ENCODE results near the gene EHF. TPM values are rescaled to one million over a fixed set of nuclear protein-coding genes. Genes with fewer than 3 reads are reported as not detected.

EHF gene
- total RNA-seq, 1 donor from 2014 or later: not detected

DNA sequence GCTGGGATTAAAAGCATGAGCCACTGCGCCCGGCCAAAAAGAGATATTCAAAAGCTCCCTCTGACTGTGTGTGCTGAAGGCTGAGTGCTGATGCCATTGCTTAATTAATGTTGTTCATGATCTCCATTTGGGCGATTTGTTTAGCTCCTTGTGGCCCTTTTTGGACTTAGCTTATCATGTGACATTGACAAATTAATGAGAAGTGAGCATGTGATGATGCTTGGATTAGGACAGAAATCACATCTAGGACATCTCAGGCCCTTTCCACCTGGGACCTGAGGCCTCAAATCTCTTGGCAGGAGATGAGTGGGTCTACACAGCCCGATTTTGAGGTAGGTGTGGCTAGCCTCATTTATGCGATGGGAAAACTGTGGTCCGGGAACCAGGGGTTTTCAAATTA is 10.4 kb downstream of the EHF start:
- Mint-ChIP-seq H3K4me3 (ENCODE audit: unreplicated experiment) (no peak overlapping the region), H3K27ac (ENCODE audit: unreplicated experiment) (no peak overlapping the region), H3K36me3 (ENCODE audit: unreplicated experiment) (no peaks in the 10 kb centered on the region), H3K9me3 (ENCODE audit: unreplicated experiment) (no peaks in the 10 kb centered on the region), H3K4me1 (ENCODE audit: unreplicated experiment) (peaks cover 32% of the 10 kb centered on the region), H3K27me3 (ENCODE audit: unreplicated experiment) (peaks cover 8% of the 10 kb centered on the region)
- TF ChIP-seq, protein P1, sequence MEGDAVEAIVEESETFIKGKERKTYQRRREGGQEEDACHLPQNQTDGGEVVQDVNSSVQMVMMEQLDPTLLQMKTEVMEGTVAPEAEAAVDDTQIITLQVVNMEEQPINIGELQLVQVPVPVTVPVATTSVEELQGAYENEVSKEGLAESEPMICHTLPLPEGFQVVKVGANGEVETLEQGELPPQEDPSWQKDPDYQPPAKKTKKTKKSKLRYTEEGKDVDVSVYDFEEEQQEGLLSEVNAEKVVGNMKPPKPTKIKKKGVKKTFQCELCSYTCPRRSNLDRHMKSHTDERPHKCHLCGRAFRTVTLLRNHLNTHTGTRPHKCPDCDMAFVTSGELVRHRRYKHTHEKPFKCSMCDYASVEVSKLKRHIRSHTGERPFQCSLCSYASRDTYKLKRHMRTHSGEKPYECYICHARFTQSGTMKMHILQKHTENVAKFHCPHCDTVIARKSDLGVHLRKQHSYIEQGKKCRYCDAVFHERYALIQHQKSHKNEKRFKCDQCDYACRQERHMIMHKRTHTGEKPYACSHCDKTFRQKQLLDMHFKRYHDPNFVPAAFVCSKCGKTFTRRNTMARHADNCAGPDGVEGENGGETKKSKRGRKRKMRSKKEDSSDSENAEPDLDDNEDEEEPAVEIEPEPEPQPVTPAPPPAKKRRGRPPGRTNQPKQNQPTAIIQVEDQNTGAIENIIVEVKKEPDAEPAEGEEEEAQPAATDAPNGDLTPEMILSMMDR (IDR thresholded peaks at IDR 0.05): no peak
- no peak for DNase-seq (ENCODE audit: extremely low spot score, unreplicated experiment)

DNA sequence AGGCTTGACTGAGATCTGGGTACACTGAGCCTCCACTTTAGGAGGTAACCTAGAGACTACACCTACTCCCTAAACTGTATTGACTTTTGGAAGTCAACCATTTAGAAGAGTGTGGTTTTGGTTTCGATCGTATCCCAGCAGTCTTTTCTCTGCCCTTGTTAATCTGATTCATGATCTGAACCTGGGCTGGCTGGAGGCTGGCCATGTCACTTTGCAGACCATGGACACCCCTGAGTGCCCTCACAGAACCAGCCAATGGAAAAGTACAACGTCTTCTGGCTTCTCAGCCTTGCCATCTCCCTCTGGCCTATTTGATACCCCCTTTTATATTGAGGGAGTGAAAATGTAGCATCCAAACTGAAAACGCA is 10.8 kb downstream of the EHF start:
- no peak for DNase-seq (ENCODE audit: extremely low spot score, unreplicated experiment)
- H3K4me3 Mint-ChIP-seq (ENCODE audit: unreplicated experiment): no peak overlapping the region
- H3K36me3 Mint-ChIP-seq (ENCODE audit: unreplicated experiment): no peaks in the 10 kb centered on the region
- TF ChIP-seq, protein P1 (IDR thresholded peaks at IDR 0.05): no peak
- H3K9me3 Mint-ChIP-seq (ENCODE audit: unreplicated experiment): no peaks in the 10 kb centered on the region
- no peak overlapping the region for H3K27ac Mint-ChIP-seq (ENCODE audit: unreplicated experiment)
- H3K27me3 Mint-ChIP-seq (ENCODE audit: unreplicated experiment): peaks cover 3% of the 10 kb centered on the region
- peaks cover 32% of the 10 kb centered on the region for H3K4me1 Mint-ChIP-seq (ENCODE audit: unreplicated experiment)

DNA sequence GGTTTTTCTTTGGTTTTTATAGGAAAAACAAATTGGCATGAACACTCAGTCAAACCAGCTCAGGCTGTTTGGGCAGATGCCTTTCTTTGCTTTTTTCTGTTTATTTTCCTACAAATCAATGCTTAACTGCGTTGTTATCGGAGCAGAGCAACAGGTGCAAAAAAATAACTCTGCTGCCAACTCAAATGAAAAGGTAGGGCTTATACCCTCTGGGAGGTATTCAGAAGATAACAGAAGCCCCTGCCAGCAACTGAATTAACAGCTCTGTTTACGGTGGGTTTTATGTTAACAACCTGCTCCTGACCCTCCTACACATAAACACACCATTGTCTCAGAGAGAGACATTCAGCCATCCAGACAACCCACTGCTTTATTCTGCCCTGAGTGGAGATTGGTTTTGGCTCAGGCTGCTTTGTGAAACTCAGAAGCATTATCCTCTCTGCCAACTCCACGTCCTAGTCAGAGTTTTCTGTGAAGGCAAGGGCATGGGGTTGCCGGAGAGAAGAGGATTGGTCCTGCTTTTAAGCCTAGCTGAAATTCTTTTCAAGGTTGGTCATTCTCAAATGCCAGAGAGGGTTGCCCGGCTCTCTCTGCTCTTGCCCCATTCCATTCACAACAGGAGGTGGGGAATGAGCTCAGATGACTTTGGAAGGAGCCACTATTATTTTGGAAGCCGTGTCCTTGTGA is 11.4 kb downstream of the EHF start:
- no peak for DNase-seq (ENCODE audit: extremely low spot score, unreplicated experiment)
- Mint-ChIP-seq H3K4me1 (ENCODE audit: unreplicated experiment) (peaks cover 32% of the 10 kb centered on the region), H3K27me3 (ENCODE audit: unreplicated experiment) (no peaks in the 10 kb centered on the region), H3K4me3 (ENCODE audit: unreplicated experiment) (no peak overlapping the region), H3K9me3 (ENCODE audit: unreplicated experiment) (no peaks in the 10 kb centered on the region), H3K36me3 (ENCODE audit: unreplicated experiment) (no peaks in the 10 kb centered on the region), H3K27ac (ENCODE audit: unreplicated experiment) (no peak overlapping the region)
- TF ChIP-seq, protein P1 (IDR thresholded peaks at IDR 0.05): no peak

DNA sequence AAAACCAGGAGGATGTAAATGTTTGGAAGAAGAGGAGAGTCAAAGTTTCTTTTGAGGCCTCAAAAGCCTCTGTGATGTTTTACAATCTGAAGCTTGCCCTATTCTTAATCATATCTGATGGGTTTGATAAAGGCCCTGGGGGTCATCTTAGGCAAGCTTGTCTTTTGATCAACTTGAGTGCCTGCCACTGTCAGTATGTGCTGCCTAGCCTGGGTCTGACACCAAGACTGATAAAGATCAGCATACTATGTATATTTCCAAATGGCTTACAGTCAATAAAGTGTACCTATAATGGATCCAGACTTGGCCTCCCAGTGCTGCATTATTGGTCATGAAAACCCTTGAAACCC is 12.7 kb downstream of the EHF start:
- H3K27ac Mint-ChIP-seq (ENCODE audit: unreplicated experiment): no peak overlapping the region
- no peaks in the 10 kb centered on the region for H3K36me3 Mint-ChIP-seq (ENCODE audit: unreplicated experiment)
- no peaks in the 10 kb centered on the region for H3K9me3 Mint-ChIP-seq (ENCODE audit: unreplicated experiment)
- H3K4me3 Mint-ChIP-seq (ENCODE audit: unreplicated experiment): no peak overlapping the region
- TF ChIP-seq, protein P1 (IDR thresholded peaks at IDR 0.05): no peak
- H3K27me3 Mint-ChIP-seq (ENCODE audit: unreplicated experiment): no peaks in the 10 kb centered on the region
- peaks cover 33% of the 10 kb centered on the region for H3K4me1 Mint-ChIP-seq (ENCODE audit: unreplicated experiment)
- no peak for DNase-seq (ENCODE audit: extremely low spot score, unreplicated experiment)

DNA sequence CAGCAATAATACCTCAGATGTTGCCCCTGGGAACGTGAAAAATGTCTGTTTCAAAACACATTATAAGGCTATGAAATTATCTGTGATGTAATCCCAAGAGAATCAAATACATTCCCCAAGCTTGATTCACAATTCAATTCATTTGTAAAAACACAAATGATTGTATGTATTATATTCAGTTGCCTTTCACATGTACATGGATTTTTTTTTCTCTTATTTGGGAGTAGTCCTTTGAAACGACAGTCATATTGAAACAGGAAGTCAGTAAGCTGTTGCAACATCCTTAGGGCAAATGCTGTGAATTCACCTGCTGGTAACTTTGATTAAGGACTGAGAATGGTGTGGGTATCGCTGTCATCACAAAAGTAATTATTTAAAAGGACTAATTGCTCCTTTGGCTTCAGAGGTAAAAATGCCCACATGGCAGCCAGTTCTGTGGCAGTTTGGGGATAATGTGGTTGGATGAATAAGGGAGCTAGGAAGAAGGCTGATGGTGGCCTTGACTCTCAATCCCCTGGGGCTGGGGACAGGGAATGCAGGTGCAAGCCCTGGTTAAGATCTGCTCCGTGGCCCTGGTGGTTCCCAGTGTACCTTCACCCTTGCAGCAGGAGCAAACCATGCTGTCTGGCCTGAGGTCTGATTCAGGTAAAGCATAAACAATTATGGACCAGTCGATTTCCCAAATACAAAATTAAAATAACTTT is 13.2 kb downstream of the EHF start:
- H3K4me3 Mint-ChIP-seq (ENCODE audit: unreplicated experiment): no peak overlapping the region
- H3K9me3 Mint-ChIP-seq (ENCODE audit: unreplicated experiment): no peaks in the 10 kb centered on the region
- H3K27ac Mint-ChIP-seq (ENCODE audit: unreplicated experiment): peak overlapping the region; percentile 16
- H3K27me3 Mint-ChIP-seq (ENCODE audit: unreplicated experiment): no peaks in the 10 kb centered on the region
- H3K4me1 Mint-ChIP-seq (ENCODE audit: unreplicated experiment): peaks cover 34% of the 10 kb centered on the region
- TF ChIP-seq, protein P1 (IDR thresholded peaks at IDR 0.05): no peak
- DNase-seq (ENCODE audit: extremely low spot score, unreplicated experiment): no peak
- H3K36me3 Mint-ChIP-seq (ENCODE audit: unreplicated experiment): no peaks in the 10 kb centered on the region
